Body of pancreas (tissue), 4 donors: Measurements from ENCODE around the gene GNG4. TPM values are rescaled to one million over a fixed set of nuclear protein-coding genes. Genes with fewer than 3 reads are reported as not detected.
A peak's percentile ranks its signal among the peaks of the same experiment; 100 is the strongest.

ENCODE experiments used
- ATAC-seq: fragments of 150-250 bp; one replicate; pipeline ENCODE4 v1.9.1; 2016
- DNase-seq, 4 donors: peaks; one replicate each; pipeline ENCODE4 v3.0.0-alpha.2; 2019
- H3K27ac ChIP-seq, 4 donors: fragments of 200-600 bp; sonication (generic); 1 replicate in 3 of 4; 2 replicates in 1 of 4; pipeline versions ENCODE4 v1.5.1 to v1.6.1; 2016 to 2019; ENCODE audit warnings: mild to moderate bottlenecking in 1 of 4, mixed read lengths in 1 of 4, moderate library complexity in 1 of 4
- H3K27me3 ChIP-seq, 2 donors: fragments of 200-600 bp; sonication (generic); one replicate each; pipeline ENCODE4 v1.6.0; 2016; ENCODE audit warnings: mild to moderate bottlenecking in 1 of 2
- H3K36me3 ChIP-seq, 2 donors: fragments of 200-600 bp; sonication (generic); replicated peaks in 1 of 2; 2 replicates each; pipeline ENCODE4 v1.5.1; 2016; ENCODE audit warnings: low read depth in 2 of 2; ENCODE audit not compliant: insufficient read depth in 1 of 2
- H3K4me1 ChIP-seq: fragments of 200-600 bp; sonication (generic); one replicate; pipeline ENCODE4 v1.6.0; 2016
- H3K4me3 ChIP-seq, 2 donors: fragments of 200-600 bp; sonication (generic); 1 replicate in 1 of 2; 2 replicates in 1 of 2; pipeline ENCODE4 v1.5.1; 2016 to 2019
- H3K9me3 ChIP-seq, 3 donors: fragments of 200-600 bp; sonication (generic); 1 replicate in 2 of 3; 2 replicates in 1 of 3; pipeline ENCODE4 v1.5.1; 2016
- POLR2A ChIP-seq, 3 donors: fragments of 450-650 bp; IDR thresholded peaks; one replicate each; pipeline ENCODE4 v1.6.1; 2016; ENCODE audit warnings: antibody characterized with exemption in 3 of 3, mild to moderate bottlenecking in 2 of 3
- WGBS, 2 donors: methylation state at CpG; one replicate each; pipeline ENCODE4 v1.1.5; 2017; 5-methylcytosine and 5-hydroxymethylcytosine counted together
- intact Hi-C: fragments of 100-400 bp; cut with DNase I; formaldehyde crosslinking; loops from one replicate; pipeline ENCODE4 v1.15.1; 2023
- total RNA-seq, 2 donors: library from RNA; depleted of rRNA; stranded (reverse); fragments of >200 nt; gene quantifications; one replicate each; pipeline ENCODE4 v1.1.0, GENCODE V29; 2016
- TF ChIP-seq, protein P1 (sequence below), 7 experiments: fragments of 450-650 bp in 4 of 7; fragments of 200-600 bp in 3 of 7; sonication (generic) in 3 of 7; IDR thresholded peaks; one replicate each; pipeline ENCODE4 v1.5.1; 2016 to 2019; ENCODE audit warnings: antibody characterized with exemption in 7 of 7

Gene GNG4
- total RNA-seq, 2 donors from 2014 or later: 0.66 to 3.1 TPM

DNA sequence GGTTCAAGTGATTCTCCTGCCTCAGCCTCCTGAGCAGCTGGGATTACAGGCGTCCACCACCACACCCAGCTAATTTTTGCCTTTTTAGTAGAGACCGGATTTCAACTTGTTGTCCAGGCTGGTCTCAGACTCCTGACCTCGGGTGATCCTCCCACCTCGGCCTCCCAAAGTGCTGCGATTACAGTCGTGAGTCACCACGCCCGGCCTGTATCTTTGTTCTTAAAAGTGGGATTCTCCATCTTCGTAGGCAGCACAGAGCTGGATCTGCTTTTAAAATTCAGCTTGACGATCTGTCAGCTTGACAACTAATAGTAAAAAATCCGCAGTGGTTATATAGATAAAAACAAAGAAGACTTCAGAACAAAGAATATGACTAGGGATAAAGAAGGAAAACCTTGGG is 2.8 kb upstream of the GNG4 start:
- TF ChIP-seq, protein P1, sequence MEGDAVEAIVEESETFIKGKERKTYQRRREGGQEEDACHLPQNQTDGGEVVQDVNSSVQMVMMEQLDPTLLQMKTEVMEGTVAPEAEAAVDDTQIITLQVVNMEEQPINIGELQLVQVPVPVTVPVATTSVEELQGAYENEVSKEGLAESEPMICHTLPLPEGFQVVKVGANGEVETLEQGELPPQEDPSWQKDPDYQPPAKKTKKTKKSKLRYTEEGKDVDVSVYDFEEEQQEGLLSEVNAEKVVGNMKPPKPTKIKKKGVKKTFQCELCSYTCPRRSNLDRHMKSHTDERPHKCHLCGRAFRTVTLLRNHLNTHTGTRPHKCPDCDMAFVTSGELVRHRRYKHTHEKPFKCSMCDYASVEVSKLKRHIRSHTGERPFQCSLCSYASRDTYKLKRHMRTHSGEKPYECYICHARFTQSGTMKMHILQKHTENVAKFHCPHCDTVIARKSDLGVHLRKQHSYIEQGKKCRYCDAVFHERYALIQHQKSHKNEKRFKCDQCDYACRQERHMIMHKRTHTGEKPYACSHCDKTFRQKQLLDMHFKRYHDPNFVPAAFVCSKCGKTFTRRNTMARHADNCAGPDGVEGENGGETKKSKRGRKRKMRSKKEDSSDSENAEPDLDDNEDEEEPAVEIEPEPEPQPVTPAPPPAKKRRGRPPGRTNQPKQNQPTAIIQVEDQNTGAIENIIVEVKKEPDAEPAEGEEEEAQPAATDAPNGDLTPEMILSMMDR (IDR thresholded peaks at IDR 0.05): no peak
- TF ChIP-seq POLR2A (IDR thresholded peaks at IDR 0.05): no peak
- Histone ChIP-seq H3K27me3 (peaks cover 0 to 10% of the 10 kb centered on the region in 2 donors), H3K9me3 (no peaks in the 10 kb centered on the region), H3K4me3 (no peak overlapping the region), H3K36me3 (no peaks in the 10 kb centered on the region), H3K27ac (no peak overlapping the region), H3K4me1 (peaks cover 25% of the 10 kb centered on the region)
- intact Hi-C loops: no loop called here
- DNase-seq: no peak
- 87 to 88% methylated on average over 11 of the region's 11 CpGs for WGBS, 2 donors
- no peak for ATAC-seq

- Histone ChIP-seq H3K4me1 (peaks cover 25% of the 10 kb centered on the region), H3K4me3 (no peak overlapping the region), H3K27me3 (peaks cover 0 to 10% of the 10 kb centered on the region in 2 donors), H3K27ac (no peak overlapping the region), H3K9me3 (no peaks in the 10 kb centered on the region), H3K36me3 (no peaks in the 10 kb centered on the region)
- intact Hi-C loops: no loop called here
- no peak for DNase-seq
- no peak for ATAC-seq
- WGBS, 2 donors: 37 to 48% methylated on average over 10 of the region's 10 CpGs
- no peak for TF ChIP-seq POLR2A (IDR thresholded peaks at IDR 0.05)
- TF ChIP-seq, protein P1 (IDR thresholded peaks at IDR 0.05): no peak
Measured at GRCh38 chr1:235651170-235651806, 1.7 kb upstream of the GNG4 start.

DNA sequence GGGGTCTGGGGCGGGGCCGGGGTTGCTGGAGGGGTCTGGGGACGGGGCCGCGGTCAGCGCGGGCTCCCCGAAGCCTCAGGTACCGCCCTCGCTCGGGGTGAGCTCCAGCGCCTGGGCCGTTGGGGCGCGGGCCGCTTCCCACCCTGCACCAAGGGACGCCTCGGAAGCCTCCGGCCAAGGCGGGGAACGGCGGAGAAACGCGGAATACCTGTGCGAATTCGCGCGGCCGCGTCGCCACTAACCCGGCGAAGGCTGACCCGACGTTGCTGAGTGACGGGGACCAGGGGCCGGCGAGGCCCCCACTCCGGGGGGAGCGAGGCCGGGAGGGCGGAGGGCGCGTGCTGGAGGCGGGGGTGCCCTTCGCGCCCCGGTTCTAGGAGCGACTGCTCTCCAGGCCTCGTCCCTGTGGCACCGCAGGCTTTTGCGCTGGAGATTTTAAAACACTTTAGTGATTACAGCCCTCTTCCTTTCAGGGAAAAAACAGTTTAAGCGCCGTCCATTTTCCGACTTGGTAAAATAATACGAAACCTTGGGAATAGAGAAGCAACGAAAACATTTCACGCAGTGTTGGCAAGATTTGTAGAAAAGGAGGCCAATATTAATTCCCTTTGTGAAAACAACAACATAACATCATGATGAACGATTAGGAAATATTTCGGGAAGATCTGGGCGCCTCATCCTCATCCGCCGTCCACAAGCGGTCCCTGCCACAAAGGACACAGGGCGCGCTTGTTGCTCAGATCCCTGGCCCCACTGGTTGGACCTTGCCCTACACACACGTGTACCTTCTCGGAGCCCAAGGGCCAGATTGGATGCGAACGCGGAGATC is 971 bp upstream of the GNG4 start:
- DNase-seq: peak in 3 of 4 donors; percentile 30 to 39 (median 33)
- H3K27me3 ChIP-seq: peaks cover 0 to 10% of the 10 kb centered on the region in 2 donors
- 6 to 10% methylated on average over 46 to 68 of the region's 71 CpGs for WGBS, 2 donors

GRCh38 chr1:235648954-235649367 is 623 bp downstream of the GNG4 start:
- peak overlapping the region; percentile 20 to 31 for H3K4me3 ChIP-seq
- DNase-seq: peak; percentile 60 to 72 (median 66)
- no peaks in the 10 kb centered on the region for H3K36me3 ChIP-seq
- H3K9me3 ChIP-seq: no peaks in the 10 kb centered on the region
- intact Hi-C loops: no loop called here
- ATAC-seq: peak; percentile 81
- WGBS, 2 donors: 0% methylated on average over 14 to 25 of the region's 30 CpGs
- no peak overlapping the region for H3K27ac ChIP-seq
- peaks cover 0 to 10% of the 10 kb centered on the region in 2 donors for H3K27me3 ChIP-seq
- H3K4me1 ChIP-seq: peaks cover 25% of the 10 kb centered on the region
- peak in 1 of 3 donors; percentile 14 for TF ChIP-seq POLR2A (IDR thresholded peaks at IDR 0.05)
- TF ChIP-seq, protein P1 (IDR thresholded peaks at IDR 0.05): no peak

More for the DNA sequence above, 971 bp upstream of the GNG4 start:
- Histone ChIP-seq H3K9me3 (no peaks in the 10 kb centered on the region), H3K36me3 (no peaks in the 10 kb centered on the region), H3K27ac (peak overlapping the region in 1 of 4 donors; percentile 2), H3K4me1 (peaks cover 25% of the 10 kb centered on the region), H3K4me3 (no peak overlapping the region)
- no peak for ATAC-seq
- intact Hi-C loops: no loop called here
- TF ChIP-seq, protein P1 (IDR thresholded peaks at IDR 0.05): no peak
- peak in 1 of 3 donors; percentile 7 for TF ChIP-seq POLR2A (IDR thresholded peaks at IDR 0.05)
